GM19099 (cell line): ENCODE measurements around the gene RALGAPB.

Experiments used
- POLR2A ChIP-seq: IDR thresholded peaks from 3 replicates; pipeline ENCODE4 v1.6.1; 2011; ENCODE audit warnings: low read depth; ENCODE audit not compliant: insufficient read length; ENCODE audit errors: extremely low read depth

RALGAPB gene

DNA sequence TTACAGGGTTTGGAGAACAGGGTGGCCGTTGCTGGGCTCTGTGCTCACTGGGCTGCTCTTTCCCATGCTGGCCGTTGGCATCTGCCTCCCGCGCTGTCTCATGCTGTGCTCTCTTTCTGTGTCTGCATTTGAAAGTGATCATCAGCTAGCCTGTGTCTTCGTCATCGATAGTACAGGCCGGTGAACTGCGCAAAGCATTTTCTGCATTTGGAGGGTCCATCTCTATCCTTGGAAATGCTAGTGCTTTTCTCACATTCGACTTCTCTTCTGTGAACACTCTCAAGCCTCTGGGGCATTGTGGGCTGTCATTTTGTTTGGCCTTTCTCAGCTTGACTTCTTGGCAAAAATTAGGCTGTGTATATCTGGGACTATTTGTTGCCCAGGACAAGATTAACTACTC lies 30.7 kb upstream of the RALGAPB start:
- no peak for TF ChIP-seq POLR2A

DNA sequence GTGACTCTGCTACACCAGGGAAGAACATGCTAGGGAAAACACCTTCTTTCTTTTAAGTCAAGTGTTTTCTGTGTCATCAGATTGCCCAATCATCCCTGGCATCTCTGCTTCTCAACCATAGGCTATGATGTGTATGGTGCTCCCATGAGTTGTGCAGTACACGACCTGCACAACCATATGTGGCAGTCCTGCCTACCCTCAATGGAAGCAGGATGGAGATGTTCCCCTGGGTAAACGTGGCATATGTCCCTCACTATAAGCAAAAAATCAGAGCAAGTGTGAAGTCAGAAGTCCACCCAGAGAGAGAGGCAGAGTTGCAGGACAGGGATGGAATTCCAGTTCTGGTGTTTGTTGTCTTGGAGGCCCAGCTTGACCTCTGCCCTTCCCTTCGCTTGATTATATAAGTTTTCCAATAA lies 27.3 kb upstream of the RALGAPB start:
- TF ChIP-seq POLR2A = no peak

DNA sequence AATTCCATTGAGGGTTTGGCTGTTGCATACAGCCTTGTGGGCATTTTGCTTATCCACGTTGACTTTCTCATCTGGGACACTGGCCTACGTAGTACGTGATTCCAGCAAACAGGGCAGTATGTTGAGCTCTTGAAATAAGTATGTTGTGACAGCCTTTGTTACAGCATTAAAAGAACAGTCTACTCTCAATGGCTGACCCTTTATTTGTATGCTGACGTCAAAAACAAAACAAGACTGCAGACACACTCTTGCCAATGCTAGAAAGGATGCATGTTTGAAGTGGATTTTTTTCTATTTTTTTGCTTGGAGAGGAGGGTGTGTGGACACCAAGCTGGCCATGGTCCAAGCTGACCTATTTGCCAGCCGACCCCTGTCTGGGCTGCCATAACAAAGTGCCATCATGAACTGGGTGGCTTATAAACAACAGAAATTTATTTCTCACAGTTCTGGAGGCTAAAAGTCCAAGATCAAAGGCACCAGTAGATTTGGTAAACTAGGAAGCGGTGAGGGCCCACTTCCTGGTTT lies 26.7 kb upstream of the RALGAPB start:
- no peak for TF ChIP-seq POLR2A

DNA sequence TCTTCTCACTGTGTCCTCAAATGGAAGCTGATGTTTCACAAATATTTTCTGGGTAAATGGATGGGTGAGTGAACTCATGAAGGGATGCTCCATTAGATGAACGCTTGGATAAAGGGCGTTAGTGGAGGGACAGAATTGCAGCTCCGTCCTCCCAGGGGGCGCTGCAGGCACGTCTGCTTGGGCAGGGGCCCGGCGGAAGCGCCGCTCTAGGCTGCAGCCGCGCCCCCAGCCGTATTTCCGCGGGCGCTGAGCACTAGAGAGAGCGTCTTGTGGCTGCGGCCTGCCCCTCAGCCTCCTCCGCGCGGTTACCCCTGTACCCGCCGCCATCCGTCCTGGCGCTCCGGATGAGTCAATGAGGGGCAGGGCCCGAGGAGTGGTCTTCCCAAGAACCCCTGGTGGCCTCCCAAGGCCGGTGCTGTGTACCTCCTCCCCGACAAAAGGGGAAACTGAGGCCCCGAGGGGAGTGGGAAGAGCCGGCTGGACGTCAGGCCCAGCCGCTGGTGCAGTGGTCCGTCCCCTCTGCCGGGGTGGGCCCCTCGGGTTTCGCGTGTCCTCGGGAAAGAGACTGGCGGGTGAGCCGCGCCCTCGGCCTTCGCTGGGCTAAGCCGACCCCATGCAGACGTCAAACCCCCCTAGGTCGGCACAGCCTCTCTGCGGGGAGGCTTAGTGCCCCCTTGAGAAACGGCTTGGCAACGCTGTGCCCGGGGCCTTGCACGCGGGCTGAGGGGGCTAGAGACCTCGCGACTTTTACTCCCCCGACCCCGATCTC lies 26.0 kb upstream of the RALGAPB start:
- peak; percentile 97 for TF ChIP-seq POLR2A

DNA sequence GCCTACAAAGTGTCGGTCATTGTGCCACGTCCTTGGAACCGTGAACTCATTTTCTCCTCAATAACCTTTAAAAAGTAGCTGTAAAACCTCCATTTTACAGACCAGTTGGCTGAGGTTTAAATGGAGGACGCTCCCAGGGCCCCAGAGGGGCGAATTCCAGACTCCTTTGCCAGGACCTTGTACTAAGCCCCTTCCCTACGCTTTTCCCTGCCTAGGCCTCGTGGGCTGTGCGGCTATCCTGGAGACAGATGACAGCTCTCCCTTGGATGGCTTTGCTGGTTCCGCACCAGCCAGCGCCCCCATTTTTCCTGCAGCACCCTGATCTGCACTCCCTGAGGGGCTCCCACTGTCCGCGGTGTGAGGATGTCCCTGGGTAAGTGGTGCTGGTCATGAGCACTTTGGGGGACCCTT lies 25.4 kb upstream of the RALGAPB start:
- no peak for TF ChIP-seq POLR2A

DNA sequence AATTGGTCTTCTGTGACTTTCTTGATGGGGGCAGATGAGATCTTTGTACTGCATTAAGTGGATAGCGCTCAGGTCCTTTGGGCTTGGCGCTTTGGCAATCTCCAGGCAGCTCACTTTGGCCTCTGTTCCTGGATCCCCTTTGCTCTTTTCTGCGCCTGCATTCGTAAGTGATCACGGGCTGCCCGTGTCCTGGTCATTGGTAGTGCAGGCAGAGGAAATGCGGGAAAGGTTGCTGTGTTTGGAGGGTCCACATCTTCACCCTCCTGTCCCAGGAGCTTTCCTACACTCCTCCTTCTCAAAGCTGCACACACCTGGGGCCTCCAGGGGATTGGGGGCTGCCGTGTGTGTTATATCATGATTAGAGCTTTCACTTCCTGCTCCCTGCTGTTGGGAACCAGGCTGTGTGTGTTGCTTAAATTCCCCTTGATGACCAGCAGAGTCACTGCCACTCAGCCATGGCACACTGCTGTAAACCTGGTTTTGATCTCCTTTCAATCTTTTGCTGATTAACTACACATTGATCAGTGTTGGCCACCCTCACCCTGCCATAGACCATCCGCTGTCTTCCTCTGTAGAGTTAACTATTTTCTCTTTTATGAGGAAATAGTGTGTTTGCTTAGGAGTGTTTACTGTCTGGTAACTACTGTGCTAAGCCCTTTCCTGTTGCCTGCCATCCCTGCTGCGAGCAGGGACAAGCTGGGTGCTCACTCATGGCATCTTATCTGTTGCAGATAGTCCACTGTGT lies 24.5 kb upstream of the RALGAPB start:
- no peak for TF ChIP-seq POLR2A

DNA sequence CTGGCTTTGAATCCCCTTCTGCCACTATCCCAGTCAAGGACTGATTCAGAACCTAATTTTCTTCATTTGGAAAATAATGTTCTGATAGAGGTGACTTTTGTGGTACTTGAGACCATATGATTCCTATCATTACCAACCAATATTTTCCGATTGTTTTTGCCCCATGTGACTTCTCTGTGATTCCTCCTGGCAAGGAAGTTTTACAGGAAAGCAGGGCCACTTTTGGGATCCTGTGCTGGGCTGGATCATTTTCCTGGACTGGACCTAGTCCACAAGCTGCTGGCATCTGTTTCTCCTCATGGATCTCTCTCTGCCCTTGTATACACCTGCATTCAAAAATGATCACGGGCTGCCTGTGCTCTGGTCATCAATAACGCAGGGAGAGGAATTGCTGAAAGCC lies 23.6 kb upstream of the RALGAPB start:
- TF ChIP-seq POLR2A = no peak

DNA sequence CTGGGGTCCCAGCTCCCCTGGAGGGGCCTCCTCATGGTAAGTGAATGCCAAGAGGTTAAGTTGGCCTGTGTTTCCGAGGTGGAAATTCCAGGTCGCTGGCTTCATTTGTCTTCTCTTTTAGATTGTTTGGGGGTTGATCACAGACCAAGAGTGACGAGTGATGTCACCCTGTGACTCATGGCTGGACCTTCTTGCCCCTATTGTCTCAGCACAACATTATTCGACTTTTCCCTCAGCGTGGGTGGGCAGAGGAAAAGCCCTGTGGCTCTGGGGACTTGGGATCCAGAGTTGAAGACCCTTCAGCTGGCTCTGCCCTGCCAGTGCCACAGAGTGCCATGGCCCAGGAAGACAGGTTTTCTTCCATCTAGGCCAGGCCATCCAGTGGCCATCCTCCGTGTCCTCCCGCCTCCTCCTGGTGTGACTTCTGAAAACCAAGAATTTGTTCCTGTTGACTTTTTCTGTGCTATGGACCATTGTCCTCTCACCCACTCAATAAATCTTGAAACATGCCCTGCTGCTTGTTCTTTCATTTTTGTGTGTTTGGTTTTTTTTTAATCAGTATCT lies 22.1 kb upstream of the RALGAPB start:
- no peak for TF ChIP-seq POLR2A

DNA sequence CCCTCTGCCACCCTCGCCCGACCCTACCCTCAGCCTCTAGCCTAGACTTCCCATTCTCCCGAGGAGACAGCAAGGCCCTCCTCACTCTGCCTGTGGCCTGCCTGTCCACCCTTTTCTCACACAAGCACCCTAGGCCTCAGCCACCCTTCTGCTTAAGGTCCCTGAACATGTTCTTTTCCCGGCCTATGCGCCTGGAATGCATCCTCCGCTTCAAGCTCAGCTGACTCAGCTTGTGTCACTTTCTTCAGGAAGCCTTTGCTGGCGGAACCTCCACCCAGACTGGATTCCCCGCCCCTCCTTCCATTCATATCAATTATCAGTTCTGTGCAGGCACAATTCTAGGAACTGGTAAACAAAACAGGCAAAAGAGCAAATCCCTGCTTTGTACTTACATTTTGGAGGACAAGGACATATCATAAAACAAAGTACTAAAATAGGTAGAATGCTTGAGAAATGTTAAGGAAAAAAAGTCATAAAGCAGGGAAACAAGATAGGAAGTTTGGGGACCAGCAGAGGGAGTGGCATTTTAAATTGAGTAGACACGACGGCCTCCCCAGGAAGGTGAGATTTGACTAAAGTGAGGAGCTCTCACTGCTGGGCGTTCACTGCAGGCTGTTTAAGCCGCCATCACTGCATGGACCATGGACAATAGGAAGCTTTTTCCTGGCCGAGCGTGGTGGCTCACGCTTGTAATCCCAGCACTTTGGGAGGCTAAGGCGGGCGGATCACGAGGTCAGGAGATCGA lies 19.6 kb upstream of the RALGAPB start:
- TF ChIP-seq POLR2A = no peak

DNA sequence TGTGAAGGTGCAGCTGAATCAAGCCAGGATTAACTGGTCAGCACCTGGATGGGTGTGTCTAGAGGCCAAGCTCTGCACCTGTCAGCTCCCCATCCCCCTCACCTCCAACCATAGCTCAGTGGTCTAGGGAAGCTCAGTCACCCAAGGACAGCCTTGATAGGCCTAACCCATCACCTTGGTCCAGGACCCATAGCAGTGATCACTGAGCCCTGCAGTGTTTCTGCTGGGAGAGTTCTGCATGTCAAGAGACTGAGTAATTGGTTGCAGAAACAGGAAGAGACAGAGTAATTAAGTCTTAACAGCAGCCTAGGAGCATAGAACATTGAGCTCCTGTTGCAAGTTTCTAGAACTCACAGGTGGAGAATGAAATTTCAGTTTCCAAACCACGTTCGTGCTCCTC lies 18.7 kb upstream of the RALGAPB start:
- TF ChIP-seq POLR2A = no peak

DNA sequence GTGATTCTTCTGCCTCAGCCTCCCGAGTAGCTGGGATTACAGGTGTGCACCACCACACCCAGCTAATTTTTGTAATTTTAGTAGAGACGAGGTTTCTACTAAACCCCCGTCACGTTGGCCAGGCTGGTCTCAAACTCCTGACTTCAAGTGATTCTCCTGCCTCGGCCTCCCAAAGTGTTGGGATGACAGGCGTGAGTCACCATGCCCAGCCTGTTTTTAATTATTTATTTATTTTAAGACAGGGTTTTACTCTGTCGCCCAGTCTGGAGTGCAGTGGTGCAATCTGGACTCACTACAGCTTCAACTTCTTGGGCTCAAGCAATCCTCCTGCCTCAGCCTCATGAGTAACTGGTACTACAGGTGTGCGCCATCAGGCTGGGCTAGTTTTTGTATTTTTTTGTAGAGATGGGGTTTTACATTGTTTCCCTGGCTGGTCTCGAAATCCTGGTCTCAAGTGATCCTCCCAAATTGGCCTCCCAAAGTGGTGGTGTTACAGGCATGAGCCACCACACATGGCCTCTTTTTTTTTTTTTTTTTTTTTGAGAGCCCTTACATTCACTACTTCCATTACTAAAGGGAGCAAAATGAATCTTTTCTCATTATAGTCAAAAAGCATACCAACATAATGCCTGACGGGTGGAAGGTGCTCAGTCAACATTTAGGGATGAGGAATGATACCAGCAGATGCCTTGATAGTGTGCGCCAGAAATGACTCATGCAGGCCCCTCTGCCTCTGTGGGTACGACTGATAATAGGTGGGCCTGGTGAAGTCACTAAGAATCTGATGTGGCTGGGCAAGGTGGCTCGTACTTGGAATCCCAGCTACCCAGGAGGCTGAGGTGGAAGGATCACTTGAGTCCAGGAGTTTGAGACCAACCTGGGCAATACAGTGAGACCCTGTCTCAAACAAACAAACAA lies 17.8 kb upstream of the RALGAPB start:
- TF ChIP-seq POLR2A = no peak

DNA sequence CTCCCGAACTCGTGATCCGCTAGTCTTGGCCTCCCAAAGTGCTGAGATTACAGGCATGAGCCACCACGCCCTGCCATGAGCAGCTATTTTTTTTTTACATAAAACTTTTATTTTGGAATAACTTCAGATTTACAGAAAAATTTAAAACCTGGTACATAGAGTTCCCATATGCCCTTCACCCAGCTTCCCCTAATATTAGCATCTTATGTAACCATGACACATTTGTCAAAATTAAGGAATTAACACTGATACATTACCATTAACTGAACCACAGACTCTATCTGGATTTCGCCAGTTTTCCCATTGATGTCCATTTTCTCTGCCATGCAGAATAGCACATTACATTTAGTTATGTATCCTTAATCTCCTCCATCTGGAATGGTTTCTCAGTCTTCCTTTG lies 14.3 kb upstream of the RALGAPB start:
- TF ChIP-seq POLR2A = no peak

DNA sequence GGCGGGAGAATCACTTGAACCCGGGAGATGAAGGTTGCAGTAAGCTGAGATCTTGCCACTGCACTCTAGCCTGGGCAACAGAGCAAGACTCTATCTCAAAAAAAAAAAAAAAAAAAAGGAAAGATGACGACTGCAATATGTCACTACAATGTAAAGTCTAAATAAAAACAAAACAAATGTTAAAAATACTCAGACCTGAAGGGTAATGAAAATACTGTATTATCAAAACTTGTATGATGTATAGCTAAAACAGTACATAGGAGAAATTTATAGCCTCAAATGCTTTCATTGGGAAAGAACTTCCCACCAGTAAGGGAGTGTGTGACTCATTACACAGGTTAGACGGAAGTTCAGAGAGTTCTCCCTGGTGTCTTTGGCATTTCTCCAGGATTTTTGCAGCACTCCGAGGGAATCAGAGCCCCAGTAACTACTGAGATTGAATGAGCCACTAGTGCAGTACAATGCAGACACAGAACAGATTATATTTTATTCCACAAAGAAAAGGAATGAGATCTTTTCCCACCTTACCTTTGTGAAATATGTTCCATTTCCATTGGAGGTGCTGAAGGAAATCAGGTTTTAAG lies 12.5 kb upstream of the RALGAPB start:
- no peak for TF ChIP-seq POLR2A

DNA sequence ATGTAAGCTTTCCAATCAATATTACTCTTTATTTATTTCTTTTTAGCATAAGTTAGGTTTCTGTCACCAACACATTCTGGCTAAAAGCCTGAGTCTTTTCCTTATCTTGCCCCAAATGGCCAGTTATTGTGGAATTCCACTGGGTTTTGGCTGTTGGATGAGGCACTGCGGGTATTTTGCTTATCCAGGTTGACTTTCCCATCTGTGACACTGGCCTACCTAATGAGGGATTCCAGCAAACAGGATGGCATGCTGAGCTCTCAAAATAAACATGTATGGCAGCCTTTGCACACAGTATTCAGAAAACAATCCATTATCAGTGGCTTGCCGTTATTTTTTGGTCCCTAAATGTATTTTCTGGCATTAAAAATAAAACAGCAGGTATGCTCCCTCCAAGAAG lies 6.5 kb upstream of the RALGAPB start:
- TF ChIP-seq POLR2A = no peak
